HG03558 (cell line): ENCODE results near the gene FBLL1.
A peak's percentile ranks its signal among the peaks of the same experiment; 100 is the strongest.
"Not testable (repeated sequence)": the region's sequence is repeated elsewhere in the genome, so short reads cannot be mapped to it uniquely, and the experiment has no call there.

ENCODE experiments used
- ATAC-seq: cut with Tn5 transposase; IDR thresholded peaks from one replicate; pipeline ENCODE4 v1.9.1; 2021; ENCODE audit warnings: moderate number of reproducible peaks; ENCODE audit not compliant: unreplicated experiment; ENCODE audit errors: extremely low read depth

Gene FBLL1

GRCh38 chr5:168550656-168551055 lies 21.6 kb downstream of the FBLL1 start:
- ATAC-seq = no peak

- no peak for ATAC-seq
These were observed 23.0 kb downstream of the FBLL1 start for GRCh38 chr5:168552146-168552545.

DNA sequence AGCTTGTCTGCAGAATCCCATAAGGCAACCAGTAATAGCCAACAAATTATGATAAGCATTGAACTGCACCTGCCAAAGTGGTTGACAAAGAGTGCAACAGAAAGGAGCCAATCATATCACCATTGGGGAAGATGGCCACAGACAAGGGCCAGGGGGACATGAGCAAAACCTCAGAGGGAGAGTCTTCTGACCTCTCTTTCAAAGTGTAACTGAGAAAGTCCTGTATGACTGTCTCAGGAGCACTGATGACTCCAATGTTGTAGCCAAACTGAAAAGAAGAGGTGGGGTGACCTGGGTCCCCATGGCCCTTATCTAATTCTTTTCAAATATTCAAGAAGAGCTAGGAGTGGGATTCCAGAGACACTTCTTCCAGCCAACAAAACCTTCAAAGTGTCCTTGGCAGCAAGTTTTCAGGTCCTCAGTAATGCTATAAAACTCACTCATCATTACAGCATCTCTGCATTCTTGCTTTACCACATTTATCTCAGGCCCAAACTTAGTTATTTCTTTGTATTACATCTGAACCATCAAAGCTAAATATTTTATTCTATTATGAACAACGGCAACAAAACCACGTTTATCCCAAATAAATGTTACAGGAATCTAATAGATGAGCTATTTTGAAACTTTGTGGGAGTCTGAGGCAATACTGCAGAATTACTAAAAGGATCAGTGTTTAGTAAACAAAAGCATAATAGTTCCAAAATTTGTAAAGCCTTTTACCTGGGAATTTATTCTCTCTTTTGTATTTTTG lies 24.4 kb downstream of the FBLL1 start:
- ATAC-seq = no peak

DNA sequence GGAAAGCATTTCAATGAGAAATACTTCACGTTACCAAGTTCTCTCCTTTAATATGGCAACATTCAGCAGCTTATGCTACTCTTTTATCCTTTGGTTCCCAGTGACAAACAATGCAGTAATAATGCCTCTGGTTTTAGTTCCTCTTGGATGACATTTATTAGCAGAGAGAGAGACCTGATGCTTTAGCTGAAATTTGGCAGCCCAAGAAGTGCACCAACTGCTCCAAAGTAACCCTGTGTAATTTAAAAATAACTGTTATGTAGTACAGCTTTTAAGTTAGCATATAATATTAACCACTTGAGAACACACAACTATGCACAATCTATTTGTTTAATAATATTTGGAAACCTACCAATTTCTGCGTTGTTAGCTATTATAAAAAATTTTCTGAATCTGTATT lies 28.3 kb downstream of the FBLL1 start:
- ATAC-seq = no peak

- no peak for ATAC-seq
These were observed 33.2 kb downstream of the FBLL1 start for GRCh38 chr5:168562279-168562678.

DNA sequence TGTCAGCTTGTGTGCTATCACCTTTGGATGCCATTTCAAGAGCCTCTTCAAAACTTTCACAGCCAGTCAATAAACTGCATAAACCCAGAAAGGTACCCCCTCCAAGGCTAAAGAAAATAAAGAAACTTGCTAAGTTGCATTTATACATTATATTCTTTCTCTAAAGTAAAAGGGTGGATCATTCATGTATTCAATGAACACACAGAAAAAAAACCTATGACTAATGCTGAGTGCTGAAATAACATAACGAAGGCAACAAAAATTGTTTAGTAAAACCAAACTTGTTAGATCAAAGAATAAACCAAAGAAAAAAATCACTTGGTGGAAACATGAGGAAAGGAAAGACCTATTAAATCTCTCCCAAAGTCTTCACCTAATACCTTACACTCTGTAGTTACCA lies 34.9 kb downstream of the FBLL1 start:
- ATAC-seq = no peak

- ATAC-seq = no peak
These were observed 39.6 kb downstream of the FBLL1 start for GRCh38 chr5:168568738-168569137.

- no peak for ATAC-seq
These were observed 41.6 kb downstream of the FBLL1 start for GRCh38 chr5:168570490-168571328.

DNA sequence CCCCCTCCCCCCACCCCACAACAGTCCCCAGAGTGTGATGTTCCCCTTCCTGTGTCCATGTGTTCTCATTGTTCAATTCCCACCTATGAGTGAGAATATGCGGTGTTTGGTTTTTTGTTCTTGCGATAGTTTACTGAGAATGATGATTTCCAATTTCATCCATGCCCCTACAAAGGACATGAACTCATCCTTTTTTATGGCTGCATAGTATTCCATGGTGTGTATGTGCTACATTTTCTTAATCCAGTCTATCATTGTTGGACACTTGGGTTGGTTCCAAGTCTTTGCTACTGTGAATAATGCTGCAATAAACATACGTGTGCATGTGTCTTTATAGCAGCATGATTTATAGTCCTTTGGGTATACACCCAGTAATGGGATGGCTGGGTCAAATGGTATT lies 44.6 kb downstream of the FBLL1 start:
- ATAC-seq = not testable (repeated sequence)

- not testable (repeated sequence) for ATAC-seq
These were observed 45.1 kb downstream of the FBLL1 start for GRCh38 chr5:168574156-168574555.

GRCh38 chr5:168575391-168576372 lies 46.6 kb downstream of the FBLL1 start:
- no peak for ATAC-seq

GRCh38 chr5:168578006-168578405 lies 48.9 kb downstream of the FBLL1 start:
- no peak for ATAC-seq

- ATAC-seq = peak; percentile 27
These were observed 49.7 kb downstream of the FBLL1 start, which contains the start of gene PANK3 for GRCh38 chr5:168578538-168579487. Gene PANK3 (minus strand): TSS chr5:168579368. CDS start chr5:168579283, 85 bp downstream.

GRCh38 chr5:168579488-168580226 lies 50.6 kb downstream of the FBLL1 start:
- ATAC-seq = peak; percentile 88

DNA sequence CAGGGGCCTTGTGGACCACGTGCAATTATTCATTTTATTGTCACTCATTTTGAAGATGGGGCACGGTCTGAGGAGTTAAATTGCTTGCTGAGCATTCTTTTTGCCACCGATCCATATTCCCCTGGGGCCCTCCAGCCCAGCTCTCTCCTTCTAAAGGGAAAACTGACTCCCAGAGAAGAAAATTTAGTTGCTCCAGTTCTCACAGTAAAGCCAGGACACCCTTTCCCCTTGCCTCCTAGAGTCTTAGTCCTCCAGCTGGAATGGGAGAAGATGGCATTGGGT lies 51.1 kb downstream of the FBLL1 start:
- ATAC-seq = no peak
